CD4-positive, alpha-beta T cell treated with Interferon gamma for 1 hour (primary cell): ENCODE data around the gene KIFC3.
"Not testable (repeated sequence)": the region's sequence is repeated elsewhere in the genome, so short reads cannot be mapped to it uniquely, and the experiment has no call there.

Source experiments
- DNase-seq: peaks from one replicate; pipeline ENCODE4 v3.0.0-alpha.2; 2020

KIFC3 gene

GRCh38 chr16:57784334-57784733 is 18.0 kb downstream of the KIFC3 start:
- DNase-seq, result no peak

GRCh38 chr16:57783883-57784282 is 18.4 kb downstream of the KIFC3 start:
- DNase-seq, result no peak

- no peak for DNase-seq
These were observed 19.2 kb downstream of the KIFC3 start for GRCh38 chr16:57783116-57783515.

GRCh38 chr16:57782607-57783055 is 19.7 kb downstream of the KIFC3 start:
- not testable (repeated sequence) for DNase-seq

- no peak for DNase-seq
These were observed 20.3 kb downstream of the KIFC3 start for GRCh38 chr16:57781741-57782606.

- no peak for DNase-seq
These were observed 20.9 kb downstream of the KIFC3 start for GRCh38 chr16:57781349-57781740.

- not testable (repeated sequence) for DNase-seq
These were observed 22.5 kb downstream of the KIFC3 start for GRCh38 chr16:57779836-57780235.

GRCh38 chr16:57778658-57779057 is 23.6 kb downstream of the KIFC3 start:
- DNase-seq, result no peak

- no peak for DNase-seq
These were observed 26.4 kb downstream of the KIFC3 start for GRCh38 chr16:57775661-57776469.

- DNase-seq, result no peak
These were observed 27.5 kb downstream of the KIFC3 start for GRCh38 chr16:57774705-57775285.

- DNase-seq, result no peak
These were observed 28.5 kb downstream of the KIFC3 start for GRCh38 chr16:57773655-57774295.

- no peak for DNase-seq
These were observed 29.3 kb downstream of the KIFC3 start for GRCh38 chr16:57773019-57773418.

- no peak for DNase-seq
These were observed 31.0 kb downstream of the KIFC3 start for GRCh38 chr16:57771141-57771785.

GRCh38 chr16:57770361-57770760 is 31.9 kb downstream of the KIFC3 start:
- DNase-seq, result no peak

- no peak for DNase-seq
These were observed 32.6 kb downstream of the KIFC3 start for GRCh38 chr16:57769541-57770145.

GRCh38 chr16:57766714-57767348 is 35.5 kb downstream of the KIFC3 start:
- DNase-seq, result no peak

- DNase-seq, result no peak
These were observed 37.0 kb downstream of the KIFC3 start for GRCh38 chr16:57765160-57765728.

GRCh38 chr16:57764341-57765159 is 37.7 kb downstream of the KIFC3 start:
- peak; percentile 39 for DNase-seq

- DNase-seq, result no peak
These were observed 38.3 kb downstream of the KIFC3 start for GRCh38 chr16:57764006-57764340.

- DNase-seq, result no peak
These were observed 38.8 kb downstream of the KIFC3 start for GRCh38 chr16:57763285-57764005.
